Astrocyte of the cerebellum (primary cell): ENCODE measurements around the gene IFNA13.

ENCODE experiments used
- DNase-seq: peaks from one replicate; pipeline ENCODE4 v3.0.0-alpha.2; 2011; ENCODE audit warnings: low read depth
- H3K4me3 ChIP-seq: 2 replicates; pipeline ENCODE4 v1.5.1; 2011; ENCODE audit warnings: mild to moderate bottlenecking, low read depth, low read length, moderate library complexity
- CTCF ChIP-seq: IDR thresholded peaks from 2 replicates; pipeline ENCODE4 v1.5.1; 2012; ENCODE audit warnings: low read length, low read depth, moderate library complexity, mild to moderate bottlenecking; ENCODE audit errors: missing control alignments
- in situ Hi-C: cut with HindIII; loops from 2 replicates; pipeline ENCODE4 v1.10.0; 2017; ENCODE audit warnings: low sequenced_read_pairs

Gene IFNA13

GRCh38 chr9:21367957-21368356, at the start of gene IFNA13:
TSS of gene IFNA13 (minus strand) at chr9:21368057. CDS start at chr9:21368010, 47 bp downstream.
- in situ Hi-C loops = no loop called here
- no peak for DNase-seq
- H3K4me3 ChIP-seq = no peak within 1 kb of the TSS
- TF ChIP-seq CTCF = no peak

- no peak for TF ChIP-seq CTCF
- peak; percentile 63 for DNase-seq
- no peak overlapping the region for H3K4me3 ChIP-seq
- in situ Hi-C loops = no loop called here
These were observed 47.8 kb upstream of the IFNA13 start for GRCh38 chr9:21415493-21416267.

GRCh38 chr9:21414220-21414940, 46.5 kb upstream of the IFNA13 start:
- TF ChIP-seq CTCF = no peak
- in situ Hi-C loops = no loop called here
- no peak for DNase-seq
- H3K4me3 ChIP-seq = no peak overlapping the region

GRCh38 chr9:21413624-21414023, 45.8 kb upstream of the IFNA13 start:
- no peak overlapping the region for H3K4me3 ChIP-seq
- in situ Hi-C loops = no loop called here
- TF ChIP-seq CTCF = no peak
- DNase-seq = no peak

- in situ Hi-C loops = no loop called here
- TF ChIP-seq CTCF = no peak
These were observed 45.3 kb upstream of the IFNA13 start for GRCh38 chr9:21413151-21413550.

GRCh38 chr9:21412107-21412506, 44.2 kb upstream of the IFNA13 start:
- H3K4me3 ChIP-seq = no peak overlapping the region
- no peak for DNase-seq
- in situ Hi-C loops = no loop called here
- no peak for TF ChIP-seq CTCF

More at GRCh38 chr9:21413151-21413550, 45.3 kb upstream of the IFNA13 start:
- DNase-seq = no peak
- H3K4me3 ChIP-seq = no peak overlapping the region
